A549 (cell line): ENCODE measurements around the gene CPA5. TPM values are rescaled to one million over a fixed set of nuclear protein-coding genes. Genes with fewer than 3 reads are reported as not detected.

ENCODE experiments used
- ATAC-seq, 2 experiments: fragments of 200-7000 bp in 1 of 2; fragments of >200 bp in 1 of 2; cut with Nextera tagmentation in 1 of 2; cut with Tn5 transposase in 1 of 2; 3 replicates each; pipeline versions ENCODE4 v1.8.0 to v1.9.1; 2018 to 2020; ENCODE audit warnings: mild to moderate bottlenecking in 1 of 2, moderate library complexity in 1 of 2
- CTCF ChIA-PET: fragments of 300-600 bp; sonication (Branson Sonifier 250); formaldehyde crosslinking; extraction: SDS; loops from one replicate; lab custom pipeline; 2021; ENCODE audit warnings: antibody characterized with exemption, inconsistent platforms; lab: Yijun Ruan, JAX
- POLR2A ChIA-PET: fragments of 350-600 bp; formaldehyde crosslinking; extraction: SDS; loops from one replicate; lab custom pipeline; 2021; ENCODE audit warnings: antibody characterized with exemption, inconsistent platforms; lab: Yijun Ruan, JAX
- DNase-seq, 2 experiments: peaks; one replicate each; pipeline versions ENCODE4 v3.0.0 to v3.0.0-alpha.2; 2011 to 2016; ENCODE audit warnings: low read depth in 1 of 2, low spot score in 1 of 2
- FAIRE-seq: peaks from 2 replicates; lab custom pipeline; 2011; peaks lifted over from hg19 to GRCh38; lab: Jason Lieb, UNC
- H3K27ac ChIP-seq, 2 experiments: fragments of >200 bp; sonication (Bioruptor Twin); formaldehyde crosslinking; 3 replicates each; pipeline ENCODE4 v1.5.1; 2016 to 2017
- H3K4me1 ChIP-seq: fragments of >200 bp; sonication (Bioruptor Twin); formaldehyde crosslinking; 3 replicates; pipeline ENCODE4 v1.6.1; 2016
- H3K4me2 ChIP-seq: fragments of >200 bp; sonication (Bioruptor Twin); formaldehyde crosslinking; 3 replicates; pipeline ENCODE4 v1.6.1; 2016
- H3K4me3 ChIP-seq: fragments of >200 bp; sonication (Bioruptor Twin); formaldehyde crosslinking; 3 replicates; pipeline ENCODE4 v1.5.1; 2016
- H3K9me3 ChIP-seq: fragments of >200 bp; sonication (Bioruptor Twin); formaldehyde crosslinking; 3 replicates; pipeline ENCODE4 v1.6.1; 2016
- ATOH8 ChIP-seq: fragments of 250-450 bp; sonication (Bioruptor Pico); IDR thresholded peaks from 2 replicates; pipeline ENCODE4 v1.5.0; 2020; ENCODE audit warnings: low read depth, mild to moderate bottlenecking, moderate library complexity
- BCL3 ChIP-seq: fragments of >200 bp; sonication (Bioruptor Twin); formaldehyde crosslinking; IDR thresholded peaks from 3 replicates; pipeline ENCODE4 v1.6.1; 2016
- CBX2 ChIP-seq: fragments of 200-600 bp; sonication (generic); IDR thresholded peaks from 2 replicates; pipeline ENCODE4 v1.6.1; 2016; ENCODE audit warnings: low read depth, mild to moderate bottlenecking, borderline replicate concordance
- CHD4 ChIP-seq: fragments of 200-600 bp; sonication (generic); IDR thresholded peaks from 2 replicates; pipeline ENCODE4 v1.6.1; 2016; ENCODE audit warnings: antibody characterized with exemption, mild to moderate bottlenecking, borderline replicate concordance
- EHMT2 ChIP-seq: fragments of 200-600 bp; sonication (generic); IDR thresholded peaks from 2 replicates; pipeline ENCODE4 v1.6.1; 2016; ENCODE audit warnings: antibody characterized with exemption, low read depth, mild to moderate bottlenecking, moderate library complexity
- FOSL2 ChIP-seq, 2 experiments: fragments of 450-650 bp in 1 of 2; fragments of >200 bp in 1 of 2; sonication (Bioruptor Twin) in 1 of 2; formaldehyde crosslinking; IDR thresholded peaks; 2 replicates each; pipeline versions ENCODE4 v1.5.0 to v1.6.1; 2016 to 2020; ENCODE audit warnings: mild to moderate bottlenecking in 1 of 2, moderate library complexity in 1 of 2
- FOXS1 ChIP-seq: fragments of 250-450 bp; sonication (Bioruptor Pico); IDR thresholded peaks from 2 replicates; pipeline ENCODE4 v1.5.0; 2020; ENCODE audit warnings: mild to moderate bottlenecking, moderate library complexity
- HES2 ChIP-seq: fragments of >200 bp; sonication (Bioruptor Twin); formaldehyde crosslinking; IDR thresholded peaks from 2 replicates; pipeline ENCODE4 v1.6.1; 2016
- HMGXB4 ChIP-seq: fragments of 250-450 bp; sonication (Bioruptor Pico); IDR thresholded peaks from 2 replicates; pipeline ENCODE4 v1.5.0; 2021; ENCODE audit warnings: mild to moderate bottlenecking, moderate library complexity, borderline replicate concordance
- JUNB ChIP-seq: fragments of >200 bp; sonication (Bioruptor Twin); formaldehyde crosslinking; IDR thresholded peaks from 2 replicates; pipeline ENCODE4 v1.6.1; 2016
- KDM1A ChIP-seq: fragments of 200-600 bp; sonication (generic); IDR thresholded peaks from 2 replicates; pipeline ENCODE4 v1.6.1; 2016; ENCODE audit warnings: low read depth, mild to moderate bottlenecking
- KDM5A ChIP-seq: fragments of 200-600 bp; sonication (generic); IDR thresholded peaks from 2 replicates; pipeline ENCODE4 v1.6.1; 2016; ENCODE audit warnings: antibody characterized with exemption, mild to moderate bottlenecking
- MAX ChIP-seq: IDR thresholded peaks from 2 replicates; pipeline ENCODE4 v1.6.1; 2012
- MAZ ChIP-seq: fragments of 150-350 bp; IDR thresholded peaks from 2 replicates; pipeline ENCODE4 v1.6.1; 2014; ENCODE audit warnings: antibody characterized with exemption, low read depth, low read length, borderline replicate concordance
- MYC ChIP-seq: IDR thresholded peaks from 2 replicates; pipeline ENCODE4 v1.6.1; 2012; ENCODE audit warnings: mild to moderate bottlenecking, inconsistent platforms, low read length, improper control_type of control experiment, borderline replicate concordance
- NPAS2 ChIP-seq: fragments of 250-450 bp; sonication (Bioruptor Pico); IDR thresholded peaks from 2 replicates; pipeline ENCODE4 v1.8.0; 2022; ENCODE audit warnings: mild to moderate bottlenecking, moderate library complexity, borderline replicate concordance
- PBX3 ChIP-seq: IDR thresholded peaks from 2 replicates; pipeline ENCODE4 v1.6.1; 2012
- PHF8 ChIP-seq: fragments of 200-600 bp; sonication (generic); IDR thresholded peaks from 2 replicates; pipeline ENCODE4 v1.6.1; 2016; ENCODE audit warnings: low read depth, mild to moderate bottlenecking, antibody characterized with exemption, moderate library complexity, borderline replicate concordance
- RFX5 ChIP-seq: fragments of 450-650 bp; IDR thresholded peaks from 2 replicates; pipeline ENCODE4 v1.7.1; 2014; ENCODE audit warnings: antibody characterized with exemption, mild to moderate bottlenecking, moderate library complexity
- RNF2 ChIP-seq: fragments of 200-600 bp; sonication (generic); IDR thresholded peaks from 2 replicates; pipeline ENCODE4 v1.6.1; 2016; ENCODE audit warnings: low read depth, mild to moderate bottlenecking, antibody characterized with exemption, moderate library complexity, borderline replicate concordance
- TP53 ChIP-seq: fragments of 250-450 bp; sonication (Bioruptor Pico); IDR thresholded peaks from 2 replicates; pipeline ENCODE4 v1.5.0; 2021; ENCODE audit warnings: mild to moderate bottlenecking, moderate library complexity
- USF2 ChIP-seq: fragments of 450-650 bp; IDR thresholded peaks from 2 replicates; pipeline ENCODE4 v1.6.1; 2014; ENCODE audit warnings: antibody characterized with exemption
- ZC3H11A ChIP-seq: fragments of 450-650 bp; IDR thresholded peaks from 2 replicates; pipeline ENCODE4 v1.6.1; 2014; ENCODE audit warnings: antibody characterized with exemption, mild to moderate bottlenecking
- ZNF302 ChIP-seq: fragments of 250-450 bp; sonication (Bioruptor Pico); IDR thresholded peaks from 2 replicates; pipeline ENCODE4 v1.9.0; 2021; ENCODE audit warnings: inconsistent platforms, mild to moderate bottlenecking, moderate library complexity
- ZSCAN20 ChIP-seq: fragments of 250-450 bp; sonication (Bioruptor Pico); IDR thresholded peaks from 2 replicates; pipeline ENCODE4 v1.8.0; 2022; ENCODE audit warnings: mild to moderate bottlenecking, moderate library complexity
- WGBS: methylation state at CpG from one replicate; pipeline ENCODE4 v1.1.6; 2017; ENCODE audit errors: missing lambda C conversion rate; 5-methylcytosine and 5-hydroxymethylcytosine counted together
- polyA plus RNA-seq, 4 experiments: library from polyadenylated mRNA; depleted of rRNA in 3 of 4; stranded (reverse); fragments of >200 nt; fragmentation: RNase III in 1 of 4; extraction: RNeasy Plus Mini Kit Qiagen cat#74134 plus additional on column Dnase treatment in 1 of 4; gene quantifications; 2 replicates in 3 of 4; 3 replicates in 1 of 4; pipeline ENCODE4 v1.2.3, GENCODE V29; 2011 to 2017

CPA5 gene
- polyA plus RNA-seq, 2 of the 4 experiments (the other 2 are of a cell fraction) = not detected

- CTCF ChIA-PET = interaction anchor here (2.0 kb wide), 1 partner anchor 13 kb away, joined by 5 read pairs; the partner anchor contains the start of gene CPA1
- 81% methylated on average over 10 of the region's 10 CpGs for WGBS
- TF ChIP-seq KDM5A (no peak), MYC (no peak), CBX2 (no peak), NPAS2 (CRISPR knock-in tag) (no peak), ZNF302 (CRISPR knock-in tag) (no peak), MAZ (no peak), BCL3 (no peak), TP53 (CRISPR knock-in tag) (no peak), EHMT2 (no peak), USF2 (no peak), PBX3 (no peak), HES2 (no peak), CHD4 (no peak)
Observed at GRCh38 chr7:130393841-130394411, 49.3 kb downstream of the CPA5 start.

GRCh38 chr7:130394421-130395195, 50.0 kb downstream of the CPA5 start:
- CTCF ChIA-PET = interaction anchor here (2.0 kb wide), 1 partner anchor 14 kb away, joined by 5 read pairs; the partner anchor contains the start of gene CPA1
- no peak for FAIRE-seq

More at GRCh38 chr7:130393841-130394411, 49.3 kb downstream of the CPA5 start:
- no peaks in the 10 kb centered on the region for H3K4me1 ChIP-seq
- no peak overlapping the region for H3K4me3 ChIP-seq
- DNase-seq (no peak), ATAC-seq (no peak), FAIRE-seq (no peak)
- H3K4me2 ChIP-seq = no peak overlapping the region
- POLR2A ChIA-PET = no interaction called here
- H3K27ac ChIP-seq = no peak overlapping the region
- H3K9me3 ChIP-seq = no peaks in the 10 kb centered on the region

More at GRCh38 chr7:130394421-130395195, 50.0 kb downstream of the CPA5 start:
- DNase-seq = no peak
- H3K27ac ChIP-seq = no peak overlapping the region
- H3K9me3 ChIP-seq = no peaks in the 10 kb centered on the region
- TF ChIP-seq MAX = no peak
- TF ChIP-seq ZSCAN20 (CRISPR knock-in tag) = no peak
- TF ChIP-seq RFX5 = no peak
- TF ChIP-seq RNF2 = no peak
- TF ChIP-seq KDM1A = no peak
- no peak for TF ChIP-seq FOSL2 (IDR thresholded peaks at IDR 0.05)
- TF ChIP-seq FOSL2 (CRISPR knock-in tag; IDR thresholded peaks at IDR 0.05) = no peak
- no peak for TF ChIP-seq ATOH8 (CRISPR knock-in tag)
- TF ChIP-seq ZC3H11A = no peak
- TF ChIP-seq PHF8 = no peak
- no peak for TF ChIP-seq FOXS1 (CRISPR knock-in tag)
- no peak for TF ChIP-seq JUNB
- TF ChIP-seq ZNF302 (CRISPR knock-in tag) = no peak
- TF ChIP-seq HMGXB4 = no peak
- TF ChIP-seq, all 56 proteins: peak for 0
- POLR2A ChIA-PET = no interaction called here
- Histone ChIP-seq H3K4me1 (no peaks in the 10 kb centered on the region), H3K4me3 (no peak overlapping the region), H3K4me2 (no peak overlapping the region)
- WGBS = 91% methylated on average over 7 of the region's 7 CpGs
- no peak for ATAC-seq
